NT2/D1 (cell line): ENCODE measurements around the gene MCTP1.

Experiments
- DNase-seq: peaks from one replicate; pipeline ENCODE4 v3.0.0-alpha.2; 2011; ENCODE audit warnings: low read depth, low spot score
- H3K27me3 ChIP-seq: 2 replicates; pipeline ENCODE4 v1.6.0; 2011; ENCODE audit warnings: mild to moderate bottlenecking; ENCODE audit not compliant: insufficient read length, insufficient read depth
- H3K36me3 ChIP-seq: 2 replicates; pipeline ENCODE4 v1.6.1; 2011; ENCODE audit warnings: mild to moderate bottlenecking, low read length, mixed read lengths; ENCODE audit not compliant: insufficient read depth, insufficient read length
- H3K4me1 ChIP-seq: 2 replicates; pipeline ENCODE4 v1.5.1; 2011; ENCODE audit not compliant: insufficient read depth, insufficient read length
- H3K4me3 ChIP-seq: 2 replicates; pipeline ENCODE4 v1.5.1; 2011; ENCODE audit warnings: low read depth; ENCODE audit not compliant: insufficient read length
- H3K9ac ChIP-seq: 2 replicates; pipeline ENCODE4 v1.6.0; 2011; ENCODE audit warnings: low read depth; ENCODE audit not compliant: insufficient read length
- H3K9me3 ChIP-seq: 2 replicates; pipeline ENCODE4 v1.5.1; 2011; ENCODE audit warnings: mild to moderate bottlenecking, low read length; ENCODE audit not compliant: insufficient read depth
- SUZ12 ChIP-seq: IDR thresholded peaks from 2 replicates; pipeline ENCODE4 v1.6.1; 2011; ENCODE audit not compliant: insufficient read length, insufficient read depth; ENCODE audit errors: extremely low read depth
- YY1 ChIP-seq: IDR thresholded peaks from 2 replicates; pipeline ENCODE4 v1.6.1; 2011; ENCODE audit not compliant: insufficient read length, insufficient read depth
- ZNF274 ChIP-seq: IDR thresholded peaks from 2 replicates; pipeline ENCODE4 v1.6.1; 2011; ENCODE audit warnings: mild to moderate bottlenecking, low read depth, low read length

MCTP1 gene

GRCh38 chr5:95274011-95274410 is 10.9 kb downstream of the MCTP1 start:
- TF ChIP-seq SUZ12 (no peak), YY1 (no peak), ZNF274 (no peak)
- Histone ChIP-seq H3K36me3 (no peaks in the 10 kb centered on the region), H3K4me1 (no peaks in the 10 kb centered on the region), H3K4me3 (no peak overlapping the region), H3K9ac (no peak overlapping the region), H3K27me3 (no peaks in the 10 kb centered on the region), H3K9me3 (no peaks in the 10 kb centered on the region)
- DNase-seq, result no peak

- Histone ChIP-seq H3K4me3 (no peak overlapping the region), H3K9me3 (peaks cover 3% of the 10 kb centered on the region; the same call in 1 of the 2 replicates), H3K9ac (no peak overlapping the region), H3K36me3 (no peaks in the 10 kb centered on the region), H3K4me1 (no peaks in the 10 kb centered on the region), H3K27me3 (no peaks in the 10 kb centered on the region)
- TF ChIP-seq YY1 (no peak), ZNF274 (no peak), SUZ12 (no peak)
- no peak for DNase-seq
These were observed 12.5 kb downstream of the MCTP1 start for GRCh38 chr5:95272316-95272929.

GRCh38 chr5:95262933-95263660 is 21.8 kb downstream of the MCTP1 start:
- no peaks in the 10 kb centered on the region for H3K36me3 ChIP-seq
- TF ChIP-seq YY1 (no peak), SUZ12 (no peak), ZNF274 (no peak)
- H3K9me3 ChIP-seq, result no peaks in the 10 kb centered on the region
- no peaks in the 10 kb centered on the region for H3K4me1 ChIP-seq
- H3K27me3 ChIP-seq, result no peaks in the 10 kb centered on the region
- H3K9ac ChIP-seq, result no peak overlapping the region
- H3K4me3 ChIP-seq, result no peak overlapping the region
- DNase-seq, result no peak

GRCh38 chr5:95261437-95262175 is 23.3 kb downstream of the MCTP1 start:
- no peak for DNase-seq
- no peak for TF ChIP-seq YY1
- no peak for TF ChIP-seq ZNF274
- no peak for TF ChIP-seq SUZ12
- Histone ChIP-seq H3K27me3 (no peaks in the 10 kb centered on the region), H3K9me3 (no peaks in the 10 kb centered on the region), H3K36me3 (no peaks in the 10 kb centered on the region), H3K9ac (no peak overlapping the region), H3K4me3 (no peak overlapping the region), H3K4me1 (no peaks in the 10 kb centered on the region)

GRCh38 chr5:95256991-95257390 is 27.9 kb downstream of the MCTP1 start:
- Histone ChIP-seq H3K36me3 (no peaks in the 10 kb centered on the region), H3K27me3 (no peaks in the 10 kb centered on the region), H3K9me3 (no peaks in the 10 kb centered on the region), H3K4me1 (no peaks in the 10 kb centered on the region), H3K9ac (no peak overlapping the region), H3K4me3 (no peak overlapping the region)
- no peak for DNase-seq
- TF ChIP-seq SUZ12 (no peak), ZNF274 (no peak), YY1 (no peak)

- Histone ChIP-seq H3K27me3 (no peaks in the 10 kb centered on the region), H3K4me1 (no peaks in the 10 kb centered on the region), H3K9me3 (no peaks in the 10 kb centered on the region), H3K9ac (no peak overlapping the region), H3K4me3 (no peak overlapping the region), H3K36me3 (no peaks in the 10 kb centered on the region)
- no peak for DNase-seq
- TF ChIP-seq SUZ12, result no peak
- no peak for TF ChIP-seq ZNF274
- TF ChIP-seq YY1, result no peak
These were observed 28.4 kb downstream of the MCTP1 start for GRCh38 chr5:95256446-95256845.

- no peak for TF ChIP-seq ZNF274
- no peak for TF ChIP-seq SUZ12
- TF ChIP-seq YY1, result no peak
- H3K4me1 ChIP-seq, result no peaks in the 10 kb centered on the region
- H3K9ac ChIP-seq, result no peak overlapping the region
- no peaks in the 10 kb centered on the region for H3K9me3 ChIP-seq
- H3K27me3 ChIP-seq, result no peaks in the 10 kb centered on the region
- H3K36me3 ChIP-seq, result no peaks in the 10 kb centered on the region
- DNase-seq, result no peak
- H3K4me3 ChIP-seq, result no peak overlapping the region
These were observed 32.1 kb downstream of the MCTP1 start for GRCh38 chr5:95252801-95253200.
